ENCODE data around the gene IPO5.
"Not testable (repeated sequence)": the region's sequence is repeated elsewhere in the genome, so short reads cannot be mapped to it uniquely, and the experiment has no call there.

IPO5 gene

GRCh38 chr13:97933776-97934175 is 19.7 kb upstream of the IPO5 start:
- no peaks in the 10 kb centered on the region for H3K27me3 ChIP-seq (ENCODE audit: low read depth, low read length)
- no peaks in the 10 kb centered on the region for H3K36me3 ChIP-seq (ENCODE audit: control insufficient read depth in 1 of 2, insufficient read depth in 2 of 2, low read length in 2 of 2)
- no peak overlapping the region for H3K4me3 ChIP-seq (ENCODE audit: low read depth in 1 of 2, low read length in 2 of 2)
- no peaks in the 10 kb centered on the region for H3K4me1 ChIP-seq (ENCODE audit: control insufficient read depth in 1 of 2, insufficient read depth in 2 of 2, low read length in 2 of 2)
- no peaks in the 10 kb centered on the region for H3K9me3 ChIP-seq (ENCODE audit: control insufficient read depth in 1 of 2, low read length in 2 of 2)
- no peak overlapping the region for H3K27ac ChIP-seq (ENCODE audit: low read length)

DNA sequence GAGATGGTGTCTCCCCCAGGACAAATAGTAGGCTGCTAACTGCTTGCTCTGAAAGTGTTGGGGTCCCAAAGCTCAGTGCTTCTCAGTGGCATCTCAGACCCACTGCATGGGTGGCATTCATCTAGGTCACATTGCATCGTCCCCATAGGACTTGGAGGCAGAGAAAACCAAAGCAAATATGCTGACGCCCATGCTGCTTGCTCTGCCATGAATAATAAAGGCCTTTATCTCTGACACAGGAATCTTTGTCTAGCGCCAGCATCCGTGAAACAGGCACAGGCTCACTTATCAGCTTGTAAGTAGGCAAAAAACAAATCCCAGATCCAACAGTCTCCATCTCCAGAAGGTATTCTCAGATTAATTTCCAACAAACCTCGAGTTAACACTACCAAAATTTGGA is 18.9 kb upstream of the IPO5 start:
- no peaks in the 10 kb centered on the region for H3K36me3 ChIP-seq (ENCODE audit: control insufficient read depth in 1 of 2, insufficient read depth in 2 of 2, low read length in 2 of 2)
- H3K4me3 ChIP-seq (ENCODE audit: low read depth in 1 of 2, low read length in 2 of 2) = no peak overlapping the region
- no peak overlapping the region for H3K27ac ChIP-seq (ENCODE audit: low read length)
- no peaks in the 10 kb centered on the region for H3K4me1 ChIP-seq (ENCODE audit: control insufficient read depth in 1 of 2, insufficient read depth in 2 of 2, low read length in 2 of 2)
- H3K27me3 ChIP-seq (ENCODE audit: low read depth, low read length) = no peaks in the 10 kb centered on the region
- no peaks in the 10 kb centered on the region for H3K9me3 ChIP-seq (ENCODE audit: control insufficient read depth in 1 of 2, low read length in 2 of 2)

DNA sequence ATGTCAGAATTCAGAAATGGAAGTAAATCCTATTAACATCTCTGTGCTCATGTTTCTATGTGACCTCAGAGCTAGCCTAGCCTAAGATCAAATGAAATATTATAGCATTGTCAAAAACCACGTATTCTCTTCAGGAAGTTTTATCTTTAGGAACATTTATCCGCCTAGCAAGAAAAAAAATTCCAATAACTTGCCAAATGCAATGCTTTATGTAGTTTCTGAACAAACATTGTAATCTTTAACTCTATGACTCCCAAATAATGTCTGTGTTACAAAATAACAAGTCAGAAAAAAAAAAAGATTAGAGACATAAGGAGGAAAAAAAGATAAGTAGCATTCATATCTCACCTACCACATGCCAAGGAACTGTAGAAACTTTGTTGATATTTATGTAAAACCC is 18.4 kb upstream of the IPO5 start:
- no peaks in the 10 kb centered on the region for H3K4me1 ChIP-seq (ENCODE audit: control insufficient read depth in 1 of 2, insufficient read depth in 2 of 2, low read length in 2 of 2)
- H3K9me3 ChIP-seq (ENCODE audit: control insufficient read depth in 1 of 2, low read length in 2 of 2) = no peaks in the 10 kb centered on the region
- H3K36me3 ChIP-seq (ENCODE audit: control insufficient read depth in 1 of 2, insufficient read depth in 2 of 2, low read length in 2 of 2) = no peaks in the 10 kb centered on the region
- H3K4me3 ChIP-seq (ENCODE audit: low read depth in 1 of 2, low read length in 2 of 2) = no peak overlapping the region
- no peaks in the 10 kb centered on the region for H3K27me3 ChIP-seq (ENCODE audit: low read depth, low read length)
- H3K27ac ChIP-seq (ENCODE audit: low read length) = no peak overlapping the region

DNA sequence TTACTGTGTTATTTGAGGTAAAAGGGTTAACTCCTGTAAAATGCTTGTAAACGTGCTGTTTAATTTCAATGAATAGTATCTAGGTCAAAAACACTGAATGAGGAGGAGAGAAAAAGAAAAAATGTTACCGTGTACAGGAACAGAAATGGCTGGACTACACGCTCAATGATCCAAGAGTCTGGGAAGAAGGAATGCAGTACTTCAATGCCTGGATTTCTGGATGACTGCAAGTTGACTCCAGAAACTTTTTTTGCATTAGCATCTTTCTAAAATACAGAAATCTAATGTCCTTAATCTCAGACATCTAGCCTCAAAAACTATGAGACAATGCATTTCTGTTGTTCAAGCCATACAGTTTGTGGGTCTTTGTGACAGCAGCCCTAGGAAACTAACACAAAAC is 17.4 kb upstream of the IPO5 start:
- no peaks in the 10 kb centered on the region for H3K36me3 ChIP-seq (ENCODE audit: control insufficient read depth in 1 of 2, insufficient read depth in 2 of 2, low read length in 2 of 2)
- no peak overlapping the region for H3K27ac ChIP-seq (ENCODE audit: low read length)
- H3K4me3 ChIP-seq (ENCODE audit: low read depth in 1 of 2, low read length in 2 of 2) = no peak overlapping the region
- no peaks in the 10 kb centered on the region for H3K9me3 ChIP-seq (ENCODE audit: control insufficient read depth in 1 of 2, low read length in 2 of 2)
- no peaks in the 10 kb centered on the region for H3K27me3 ChIP-seq (ENCODE audit: low read depth, low read length)
- no peaks in the 10 kb centered on the region for H3K4me1 ChIP-seq (ENCODE audit: control insufficient read depth in 1 of 2, insufficient read depth in 2 of 2, low read length in 2 of 2)

GRCh38 chr13:97938706-97939475 is 14.6 kb upstream of the IPO5 start:
- Histone ChIP-seq H3K4me3 (ENCODE audit: low read depth in 1 of 2, low read length in 2 of 2) (no peak overlapping the region), H3K27ac (ENCODE audit: low read length) (no peak overlapping the region), H3K27me3 (ENCODE audit: low read depth, low read length) (no peaks in the 10 kb centered on the region), H3K36me3 (ENCODE audit: control insufficient read depth in 1 of 2, insufficient read depth in 2 of 2, low read length in 2 of 2) (no peaks in the 10 kb centered on the region), H3K4me1 (ENCODE audit: control insufficient read depth in 1 of 2, insufficient read depth in 2 of 2, low read length in 2 of 2) (no peaks in the 10 kb centered on the region), H3K9me3 (ENCODE audit: control insufficient read depth in 1 of 2, low read length in 2 of 2) (no peaks in the 10 kb centered on the region)

DNA sequence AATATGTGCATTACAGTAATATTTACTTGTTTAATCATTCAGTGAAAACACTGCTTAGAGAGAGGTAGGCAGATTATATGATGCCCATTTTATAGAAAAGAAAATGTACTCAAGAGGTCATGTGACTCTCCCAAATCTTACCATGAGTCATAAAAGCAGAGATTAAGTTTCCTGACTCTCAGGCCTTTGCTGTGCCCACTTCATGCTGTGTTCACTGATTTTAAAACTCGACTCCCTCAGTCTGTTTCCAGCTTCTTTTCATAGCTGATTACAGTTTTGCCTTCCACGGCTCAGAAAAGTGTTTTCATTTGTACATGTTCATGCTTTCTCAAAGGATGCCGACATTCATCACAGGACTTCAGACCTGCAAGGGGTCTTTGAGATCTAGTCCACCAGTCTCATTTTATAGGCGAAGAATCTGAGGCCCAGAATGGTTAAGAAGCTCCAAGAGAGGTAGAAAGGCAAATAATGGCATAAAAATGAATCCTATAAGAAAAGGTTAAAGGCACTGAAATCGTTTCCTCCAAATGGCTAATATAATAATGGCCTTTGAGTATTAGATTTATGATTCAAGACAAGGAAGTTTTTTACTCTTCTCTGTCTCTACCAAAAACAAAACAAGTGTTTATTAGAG is 9.0 kb upstream of the IPO5 start:
- H3K4me3 ChIP-seq (ENCODE audit: low read depth in 1 of 2, low read length in 2 of 2) = no peak overlapping the region
- no peaks in the 10 kb centered on the region for H3K4me1 ChIP-seq (ENCODE audit: control insufficient read depth in 1 of 2, insufficient read depth in 2 of 2, low read length in 2 of 2)
- H3K27me3 ChIP-seq (ENCODE audit: low read depth, low read length) = peaks cover 4% of the 10 kb centered on the region
- no peaks in the 10 kb centered on the region for H3K36me3 ChIP-seq (ENCODE audit: control insufficient read depth in 1 of 2, insufficient read depth in 2 of 2, low read length in 2 of 2)
- H3K27ac ChIP-seq (ENCODE audit: low read length) = no peak overlapping the region
- no peaks in the 10 kb centered on the region for H3K9me3 ChIP-seq (ENCODE audit: control insufficient read depth in 1 of 2, low read length in 2 of 2)

- H3K27ac ChIP-seq (ENCODE audit: low read length) = no peak overlapping the region
Observed at GRCh38 chr13:97945342-97945741, 8.1 kb upstream of the IPO5 start.

GRCh38 chr13:97945792-97946419 is 7.6 kb upstream of the IPO5 start:
- Histone ChIP-seq H3K9me3 (ENCODE audit: control insufficient read depth in 1 of 2, low read length in 2 of 2) (no peaks in the 10 kb centered on the region), H3K36me3 (ENCODE audit: control insufficient read depth in 1 of 2, insufficient read depth in 2 of 2, low read length in 2 of 2) (no peaks in the 10 kb centered on the region), H3K27me3 (ENCODE audit: low read depth, low read length) (peaks cover 4% of the 10 kb centered on the region), H3K4me1 (ENCODE audit: control insufficient read depth in 1 of 2, insufficient read depth in 2 of 2, low read length in 2 of 2) (no peaks in the 10 kb centered on the region), H3K27ac (ENCODE audit: low read length) (no peak overlapping the region), H3K4me3 (ENCODE audit: low read depth in 1 of 2, low read length in 2 of 2) (no peak overlapping the region)

More at GRCh38 chr13:97945342-97945741, 8.1 kb upstream of the IPO5 start:
- no peaks in the 10 kb centered on the region for H3K9me3 ChIP-seq (ENCODE audit: control insufficient read depth in 1 of 2, low read length in 2 of 2)
- no peak overlapping the region for H3K4me3 ChIP-seq (ENCODE audit: low read depth in 1 of 2, low read length in 2 of 2)
- no peaks in the 10 kb centered on the region for H3K36me3 ChIP-seq (ENCODE audit: control insufficient read depth in 1 of 2, insufficient read depth in 2 of 2, low read length in 2 of 2)
- no peaks in the 10 kb centered on the region for H3K4me1 ChIP-seq (ENCODE audit: control insufficient read depth in 1 of 2, insufficient read depth in 2 of 2, low read length in 2 of 2)
- H3K27me3 ChIP-seq (ENCODE audit: low read depth, low read length) = peaks cover 4% of the 10 kb centered on the region

GRCh38 chr13:97946951-97947588 is 6.4 kb upstream of the IPO5 start:
- Histone ChIP-seq H3K4me3 (ENCODE audit: low read depth in 1 of 2, low read length in 2 of 2) (no peak overlapping the region), H3K36me3 (ENCODE audit: control insufficient read depth in 1 of 2, insufficient read depth in 2 of 2, low read length in 2 of 2) (no peaks in the 10 kb centered on the region), H3K4me1 (ENCODE audit: control insufficient read depth in 1 of 2, insufficient read depth in 2 of 2, low read length in 2 of 2) (no peaks in the 10 kb centered on the region), H3K27ac (ENCODE audit: low read length) (no peak overlapping the region), H3K9me3 (ENCODE audit: control insufficient read depth in 1 of 2, low read length in 2 of 2) (no peaks in the 10 kb centered on the region), H3K27me3 (ENCODE audit: low read depth, low read length) (peaks cover 4% of the 10 kb centered on the region)

DNA sequence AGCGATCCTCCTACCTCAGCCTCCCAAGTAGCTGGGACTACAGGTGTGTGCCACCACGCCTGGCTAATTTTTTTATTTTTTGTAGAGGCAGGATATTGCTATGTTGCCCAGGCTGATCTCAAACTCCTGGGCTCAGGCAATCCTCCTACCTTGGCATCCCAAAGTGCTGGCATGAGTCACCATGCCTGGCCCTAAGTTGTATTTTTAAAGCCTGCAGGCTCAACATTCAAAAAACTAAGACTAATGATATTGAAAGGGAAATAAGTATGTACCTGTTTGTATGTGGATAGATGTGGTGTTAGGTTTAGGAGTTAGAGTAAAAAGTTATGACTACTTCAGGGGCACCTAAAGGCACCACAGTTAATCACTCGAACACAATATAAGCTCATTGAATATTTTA is 5.4 kb upstream of the IPO5 start:
- H3K9me3 ChIP-seq (ENCODE audit: control insufficient read depth in 1 of 2, low read length in 2 of 2) = no peaks in the 10 kb centered on the region
- no peak overlapping the region for H3K4me3 ChIP-seq (ENCODE audit: low read depth in 1 of 2, low read length in 2 of 2)
- peaks cover 4% of the 10 kb centered on the region for H3K27me3 ChIP-seq (ENCODE audit: low read depth, low read length)
- no peak overlapping the region for H3K27ac ChIP-seq (ENCODE audit: low read length)
- no peaks in the 10 kb centered on the region for H3K4me1 ChIP-seq (ENCODE audit: control insufficient read depth in 1 of 2, insufficient read depth in 2 of 2, low read length in 2 of 2)
- H3K36me3 ChIP-seq (ENCODE audit: control insufficient read depth in 1 of 2, insufficient read depth in 2 of 2, low read length in 2 of 2) = no peaks in the 10 kb centered on the region

GRCh38 chr13:97949316-97949715 is 4.2 kb upstream of the IPO5 start:
- not testable (repeated sequence) for H3K27ac ChIP-seq (ENCODE audit: low read length); H3K9me3 ChIP-seq (ENCODE audit: control insufficient read depth in 1 of 2, low read length in 2 of 2); H3K4me3 ChIP-seq (ENCODE audit: low read depth in 1 of 2, low read length in 2 of 2); H3K27me3 ChIP-seq (ENCODE audit: low read depth, low read length); H3K36me3 ChIP-seq (ENCODE audit: control insufficient read depth in 1 of 2, insufficient read depth in 2 of 2, low read length in 2 of 2); H3K4me1 ChIP-seq (ENCODE audit: control insufficient read depth in 1 of 2, insufficient read depth in 2 of 2, low read length in 2 of 2)
